G401.6 (cell line): ENCODE measurements around the gene CMTM8.

Experiments
- FAIRE-seq: peaks from 2 replicates; lab custom pipeline; 2012; peaks lifted over from hg19 to GRCh38; lab: Jason Lieb, UNC

Gene CMTM8

DNA sequence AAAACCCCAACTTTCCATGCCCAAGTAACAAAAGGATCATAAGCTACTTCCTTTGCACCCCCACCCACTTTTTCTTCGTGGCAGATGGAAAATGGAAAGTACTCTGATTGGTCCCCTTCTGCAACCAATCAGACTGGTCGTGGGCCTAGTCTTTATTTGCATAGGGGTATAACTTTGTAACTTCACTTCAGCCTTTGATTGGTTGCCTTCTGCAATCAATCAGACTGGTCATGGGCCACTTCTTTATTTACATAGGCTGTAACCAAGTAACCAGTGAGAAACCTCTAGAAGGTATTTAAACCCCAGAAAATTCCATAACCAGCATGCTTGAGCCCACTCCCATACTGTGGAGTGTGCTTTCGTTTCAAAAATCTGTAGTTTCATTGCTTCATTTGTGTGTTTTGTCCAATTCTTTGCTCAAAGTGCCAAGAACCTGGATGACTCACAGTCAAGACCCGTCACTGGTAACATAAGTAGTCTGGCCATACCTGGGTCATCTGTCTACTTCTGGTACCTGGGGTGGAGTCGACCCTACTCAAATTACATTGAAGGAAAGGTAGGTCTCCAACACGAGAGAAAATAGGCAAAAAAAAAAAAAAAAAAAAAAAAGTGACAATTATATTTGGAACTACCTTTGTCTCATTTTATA is 41.9 kb downstream of the CMTM8 start:
- no peak for FAIRE-seq

DNA sequence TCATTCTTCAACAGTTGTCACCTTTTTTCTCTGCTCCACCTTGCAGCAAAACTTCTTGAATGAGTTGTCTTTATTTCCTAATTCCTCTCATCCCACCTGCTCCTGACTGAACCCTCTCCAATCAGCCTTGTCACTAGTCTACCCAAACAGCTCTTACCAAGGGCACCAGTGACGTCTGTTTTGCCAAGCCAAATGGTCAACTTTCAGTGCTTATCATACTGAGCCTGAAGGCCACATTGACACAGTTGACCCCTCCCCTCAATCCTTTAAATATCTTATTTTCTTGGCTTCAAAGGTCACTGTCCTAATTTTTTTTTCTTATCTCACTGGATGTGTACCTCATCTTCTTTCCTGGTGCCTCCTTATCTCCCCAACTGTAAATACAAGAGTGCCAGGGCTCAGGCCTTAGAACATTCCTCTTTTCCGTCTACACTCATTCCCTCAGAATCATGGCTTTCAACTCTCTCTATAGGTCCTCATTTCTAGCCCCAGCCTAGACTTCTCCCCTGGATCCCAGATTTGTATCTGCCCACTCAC is 43.2 kb downstream of the CMTM8 start:
- FAIRE-seq: no peak

DNA sequence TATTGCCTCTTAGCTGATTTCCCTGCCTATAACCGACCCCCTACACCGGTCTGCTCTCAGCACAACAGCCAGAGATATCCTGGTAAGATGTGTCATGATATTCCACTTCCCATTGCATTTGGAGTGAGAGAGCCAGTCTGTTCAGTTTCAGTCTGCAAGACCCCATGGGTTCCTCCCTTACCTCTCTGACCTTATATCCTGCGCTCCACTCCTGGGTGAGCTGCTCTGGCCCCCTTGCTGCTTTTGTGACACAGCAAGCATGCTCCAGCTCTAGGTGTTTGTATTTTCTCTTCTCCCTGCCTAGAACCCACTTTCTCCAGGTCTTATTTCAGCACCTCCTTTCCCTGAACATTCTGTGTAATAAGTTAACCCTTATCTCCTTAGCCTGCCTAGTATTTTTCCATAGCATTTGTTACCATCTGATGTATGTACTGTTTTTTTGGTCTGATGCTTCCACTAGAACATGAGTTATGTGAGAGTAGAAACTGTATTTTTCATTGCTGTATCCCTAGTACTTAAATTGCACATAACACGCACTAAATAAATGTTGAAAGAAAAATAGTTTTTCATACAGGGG is 44.2 kb downstream of the CMTM8 start:
- FAIRE-seq: no peak

DNA sequence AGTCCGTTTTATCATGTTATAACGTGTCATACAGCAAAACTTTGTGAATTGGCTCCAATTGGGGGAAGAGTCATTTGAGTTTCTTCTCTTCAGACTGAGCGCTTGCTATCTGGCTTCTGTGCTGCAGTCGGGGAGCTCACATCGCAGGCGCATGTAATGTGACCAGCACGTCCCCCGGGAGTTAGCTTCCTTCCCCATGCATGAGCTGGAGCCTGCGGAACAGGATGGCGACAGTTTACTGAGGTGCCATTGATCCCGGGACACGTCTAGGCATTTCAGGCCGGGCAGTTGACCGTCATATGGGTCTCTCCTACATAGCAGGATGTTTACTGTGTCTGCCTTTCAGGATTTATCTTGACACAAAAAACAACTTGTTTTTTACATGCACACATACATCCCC is 44.8 kb downstream of the CMTM8 start:
- no peak for FAIRE-seq

DNA sequence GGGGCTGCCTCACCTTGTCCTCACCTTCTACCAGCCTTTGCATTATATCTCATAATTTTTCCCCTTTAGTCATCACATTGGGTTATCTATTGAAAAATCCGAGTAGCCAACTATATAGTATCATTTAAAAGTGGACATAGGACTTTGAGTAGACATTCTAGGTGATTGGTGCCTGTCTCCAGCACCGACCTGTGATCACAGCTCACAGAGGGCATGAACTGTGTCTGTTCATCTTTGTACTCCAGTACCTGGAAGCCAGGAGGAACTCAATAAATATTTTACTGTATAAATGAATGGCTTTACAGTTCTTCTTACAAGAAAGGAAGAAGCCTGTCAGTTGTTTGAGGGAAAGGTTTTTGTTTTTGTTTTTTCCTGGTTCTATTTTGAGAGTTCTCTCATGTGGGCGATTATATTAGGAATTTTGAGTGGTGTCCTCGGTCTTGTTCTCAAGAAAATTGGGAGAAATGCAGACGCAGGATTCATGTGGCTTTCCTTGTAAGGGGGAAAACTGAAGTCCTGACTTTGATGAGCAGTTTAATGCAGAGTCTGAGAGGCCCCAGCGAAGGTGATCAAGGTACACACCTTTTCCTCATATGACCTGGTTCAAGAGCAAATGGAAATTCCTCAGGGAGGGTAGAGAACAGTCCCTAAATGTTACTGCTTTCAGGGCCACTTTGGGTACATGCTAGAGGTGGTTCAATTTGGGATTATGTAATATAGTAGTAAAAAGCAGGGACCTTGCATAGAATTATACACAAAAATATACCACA is 46.1 kb downstream of the CMTM8 start:
- no peak for FAIRE-seq

DNA sequence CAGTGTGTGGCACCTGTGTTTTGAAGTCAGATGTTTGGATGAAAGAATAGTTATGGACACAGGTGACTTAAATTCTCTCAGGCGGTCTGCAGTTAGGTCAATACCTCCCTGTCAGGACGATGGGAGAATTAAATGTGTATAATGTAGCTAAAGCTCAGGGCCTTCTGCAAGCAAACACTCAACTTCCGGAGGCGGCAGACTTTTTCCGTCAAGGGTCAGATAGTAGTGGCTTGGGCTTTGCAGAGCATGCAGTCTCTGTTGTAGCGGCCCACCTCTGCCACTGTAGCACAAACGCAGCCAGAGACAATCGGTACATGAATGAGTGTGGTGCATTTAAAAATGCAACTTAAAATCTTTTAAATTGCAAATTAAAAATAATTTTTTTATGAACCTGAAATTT is 47.4 kb downstream of the CMTM8 start:
- FAIRE-seq: no peak

DNA sequence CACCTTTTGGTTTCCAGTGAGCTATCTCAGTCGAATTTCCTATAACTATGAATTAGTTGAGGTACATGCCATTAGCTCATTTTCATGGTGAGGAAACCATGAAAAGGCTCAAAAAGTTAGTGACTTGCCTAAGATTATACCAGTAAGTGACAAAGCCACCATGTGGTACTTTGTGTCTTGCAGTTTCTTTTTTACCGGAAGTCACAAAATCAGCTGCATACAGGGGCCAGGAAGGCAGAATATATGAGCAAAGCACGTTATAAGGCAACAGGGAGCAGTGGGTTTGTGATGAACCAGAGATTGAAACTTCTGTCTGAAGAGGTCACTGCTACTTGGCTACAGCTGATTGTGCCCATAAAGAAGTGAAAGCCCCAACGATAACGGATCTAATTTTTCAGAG is 50.3 kb downstream of the CMTM8 start:
- FAIRE-seq: no peak

DNA sequence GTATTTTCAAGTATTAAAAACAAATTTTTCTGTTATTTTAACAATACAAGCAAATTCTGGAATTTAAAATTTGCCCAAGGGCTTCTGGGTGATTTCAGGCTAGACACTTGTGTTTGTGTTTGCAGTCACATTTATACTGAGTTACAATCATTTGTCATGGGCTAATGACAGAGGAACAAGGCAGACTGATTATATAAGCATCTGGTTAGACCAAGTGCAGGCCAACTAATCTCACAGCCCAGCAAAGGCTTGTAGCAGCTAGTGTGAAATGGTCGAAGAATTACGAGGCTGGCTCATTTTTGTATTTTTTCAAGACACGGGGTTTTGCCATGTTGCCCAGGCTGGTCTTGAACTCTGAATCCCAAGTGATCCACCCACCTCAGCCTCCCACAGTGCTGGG is 52.1 kb downstream of the CMTM8 start:
- FAIRE-seq: no peak

DNA sequence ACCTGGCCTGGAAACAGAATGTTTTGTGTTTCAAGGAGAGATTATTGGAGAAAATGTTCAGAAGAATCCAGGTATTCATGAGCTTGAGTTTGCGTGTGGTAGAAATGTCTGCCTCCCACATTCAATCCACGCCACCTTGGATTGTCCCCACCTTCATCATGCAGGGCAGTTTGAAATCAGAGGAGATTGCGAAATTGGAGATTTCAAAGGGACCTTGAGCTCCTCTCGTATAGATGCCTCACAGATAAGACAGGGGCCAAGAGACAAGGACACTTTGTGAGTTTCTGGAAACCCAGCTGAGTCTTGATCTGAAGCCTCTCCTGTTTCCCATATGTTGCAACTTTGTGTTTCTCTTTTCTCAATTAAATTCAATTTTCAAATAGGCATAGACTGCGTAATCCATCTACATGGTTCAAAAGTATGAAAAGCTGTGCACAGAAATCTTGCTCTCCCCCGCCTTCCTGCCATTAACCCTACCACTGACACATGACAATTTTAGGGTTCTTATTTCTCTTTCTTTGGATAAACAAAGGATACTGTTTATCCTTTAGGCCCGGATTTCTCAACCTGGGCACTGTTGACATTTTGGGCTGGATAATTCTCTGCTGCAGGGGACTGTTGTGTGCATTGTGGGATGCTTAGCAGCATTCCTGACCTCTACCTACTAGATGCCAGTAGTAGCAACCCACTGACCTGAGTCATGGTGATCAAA is 53.8 kb downstream of the CMTM8 start:
- no peak for FAIRE-seq

DNA sequence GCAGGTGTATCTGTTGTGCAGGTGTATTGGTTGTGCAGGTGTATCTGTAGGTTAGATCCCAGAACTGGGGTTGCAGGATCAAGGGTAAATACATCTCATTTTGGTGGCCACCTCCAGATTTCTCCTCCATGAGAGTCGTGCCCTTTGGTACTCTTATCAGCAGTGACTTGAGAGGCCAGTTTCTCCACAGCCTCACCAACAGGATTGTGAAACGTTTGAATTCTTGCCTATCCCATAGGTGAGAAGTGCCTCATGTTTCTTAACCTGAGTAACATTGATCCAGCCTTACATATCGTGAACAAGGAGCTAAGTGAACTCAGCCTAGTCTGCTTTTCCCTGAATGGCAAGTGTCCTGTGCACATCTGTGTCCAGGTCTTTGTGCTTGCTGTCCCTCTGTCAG is 55.4 kb downstream of the CMTM8 start:
- FAIRE-seq: no peak

DNA sequence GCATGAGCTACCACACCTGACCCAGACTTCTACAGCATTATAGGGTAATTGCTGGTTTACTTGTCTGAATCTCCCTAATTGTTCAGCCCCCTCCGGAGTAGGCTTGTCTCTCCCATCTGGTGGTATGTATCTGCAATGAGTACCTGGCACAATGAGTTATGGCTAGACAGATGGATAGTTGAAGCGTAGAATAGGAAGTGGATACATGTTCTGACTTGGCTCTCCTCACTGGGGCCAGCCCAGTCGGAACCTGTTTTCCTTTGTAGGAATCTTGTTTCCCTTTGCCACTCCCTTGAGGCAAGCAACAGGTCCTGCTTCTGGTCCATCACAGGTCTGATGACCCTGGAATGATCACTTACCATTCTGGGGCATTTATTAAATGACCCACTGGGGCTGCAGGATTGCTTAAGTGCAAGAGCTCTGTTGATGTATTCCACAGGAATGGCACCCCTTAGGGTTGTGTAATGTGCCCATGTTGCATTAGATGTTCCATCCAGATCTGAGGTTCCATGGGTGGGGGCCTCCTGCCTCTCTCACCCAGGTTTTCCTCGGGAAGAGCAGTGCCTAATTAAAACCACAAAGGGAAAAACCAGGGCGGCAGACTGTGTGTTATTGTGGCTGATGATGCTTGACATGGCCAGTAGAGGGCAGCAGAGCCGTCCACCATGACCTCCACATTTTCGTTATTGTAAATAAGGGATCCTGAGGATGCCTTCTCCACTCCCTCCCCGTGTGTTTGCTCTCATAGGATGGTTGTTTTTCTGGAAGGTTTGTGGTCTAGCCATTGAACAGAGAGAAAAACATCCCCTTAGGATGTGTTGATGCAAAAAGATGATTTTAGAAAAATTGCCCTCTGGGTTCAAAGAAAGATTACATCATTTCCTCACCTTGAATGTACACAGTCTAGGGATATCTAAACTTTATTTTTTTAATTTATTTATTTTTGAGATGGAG is 58.0 kb downstream of the CMTM8 start:
- peak; percentile 76 for FAIRE-seq

DNA sequence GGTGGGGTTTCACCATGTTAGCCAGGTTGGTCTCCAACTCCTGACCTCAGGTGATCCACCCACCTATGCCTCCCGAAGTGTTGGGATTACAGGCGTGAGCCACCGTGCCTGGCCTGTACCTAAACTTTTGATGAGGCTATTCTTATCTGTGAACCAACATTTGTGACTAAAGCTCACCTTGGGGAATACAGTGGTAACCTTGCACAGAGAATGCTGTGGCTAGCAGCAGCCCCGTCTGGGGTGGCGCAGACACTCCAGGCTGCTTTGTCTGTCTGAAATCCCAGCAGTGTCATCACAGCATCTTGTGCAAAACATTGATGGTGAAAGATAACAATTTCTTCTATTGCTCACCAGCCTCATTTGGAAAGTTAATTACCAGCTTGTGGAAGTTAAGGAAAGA is 58.9 kb downstream of the CMTM8 start:
- no peak for FAIRE-seq

DNA sequence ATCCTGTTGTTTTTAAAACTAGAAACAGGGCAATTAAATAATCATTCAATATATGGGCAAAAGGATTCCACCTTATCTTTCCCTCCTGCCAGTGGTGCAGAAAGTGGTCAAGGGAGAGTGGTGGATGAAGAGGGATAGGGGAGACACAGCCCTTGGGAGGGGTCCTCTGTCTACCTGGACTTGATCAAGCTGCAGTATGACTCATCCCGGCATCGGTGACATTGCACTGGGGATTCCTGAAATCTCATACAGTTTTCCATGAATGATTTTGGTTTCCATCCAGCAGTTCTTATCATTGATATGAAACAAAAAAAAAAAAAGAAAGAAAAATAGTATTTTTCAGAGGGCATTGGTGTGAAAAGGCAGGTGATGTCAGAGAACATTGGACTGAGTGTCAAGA is 62.9 kb downstream of the CMTM8 start:
- FAIRE-seq: no peak

DNA sequence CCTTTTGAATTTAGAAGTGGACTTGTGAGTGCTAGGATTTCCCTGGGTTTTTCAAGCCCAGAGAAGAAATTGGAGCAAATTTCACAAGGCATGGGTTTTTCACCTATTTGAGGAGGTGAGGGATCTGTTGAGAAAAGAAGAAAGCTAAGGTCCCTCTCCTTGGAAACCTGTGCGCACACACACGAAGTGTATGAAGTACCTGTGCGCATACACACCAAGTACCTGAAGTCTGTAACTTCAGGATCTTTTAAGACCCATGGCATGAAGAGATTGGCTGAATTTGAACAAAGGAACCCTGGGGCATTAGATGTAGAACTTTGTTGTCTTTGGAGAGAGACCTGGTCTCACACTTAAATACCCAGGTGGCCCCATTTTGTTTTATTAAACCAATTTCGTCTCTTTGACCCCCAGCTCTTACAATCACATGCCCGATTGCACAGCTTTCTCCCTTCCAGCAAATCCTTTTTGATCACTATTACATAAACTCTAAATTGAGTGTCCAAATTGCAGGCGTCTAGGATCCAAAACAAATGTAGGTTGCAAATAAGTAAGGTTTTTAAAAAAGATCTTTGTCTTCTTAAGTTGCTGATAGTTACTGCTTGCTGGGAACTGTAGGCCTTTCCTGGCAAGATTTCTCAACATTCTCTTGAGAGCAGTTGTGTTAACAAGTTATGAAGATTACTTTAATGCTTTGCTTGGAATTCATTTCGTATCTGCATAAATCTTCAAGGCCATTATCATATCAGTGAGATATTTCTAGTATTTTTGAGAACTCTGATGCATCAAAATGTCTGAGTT is 64.3 kb downstream of the CMTM8 start:
- no peak for FAIRE-seq

DNA sequence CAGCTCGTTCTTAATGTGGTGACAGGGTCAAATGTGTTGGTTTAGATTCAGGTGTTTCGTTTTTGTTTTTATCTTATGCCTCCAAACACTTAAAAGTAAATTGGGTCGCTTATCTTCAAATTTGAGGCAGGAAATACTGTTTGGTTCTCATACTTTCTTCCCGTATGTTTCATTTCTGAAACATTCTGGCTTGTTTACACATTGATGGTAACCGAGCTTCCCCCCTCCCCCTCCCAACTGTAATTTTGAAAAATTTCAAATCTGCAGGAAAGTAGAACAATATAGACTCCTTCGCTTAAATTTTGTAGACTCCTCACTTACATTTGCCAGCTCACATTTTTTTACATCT is 64.9 kb downstream of the CMTM8 start:
- no peak for FAIRE-seq

DNA sequence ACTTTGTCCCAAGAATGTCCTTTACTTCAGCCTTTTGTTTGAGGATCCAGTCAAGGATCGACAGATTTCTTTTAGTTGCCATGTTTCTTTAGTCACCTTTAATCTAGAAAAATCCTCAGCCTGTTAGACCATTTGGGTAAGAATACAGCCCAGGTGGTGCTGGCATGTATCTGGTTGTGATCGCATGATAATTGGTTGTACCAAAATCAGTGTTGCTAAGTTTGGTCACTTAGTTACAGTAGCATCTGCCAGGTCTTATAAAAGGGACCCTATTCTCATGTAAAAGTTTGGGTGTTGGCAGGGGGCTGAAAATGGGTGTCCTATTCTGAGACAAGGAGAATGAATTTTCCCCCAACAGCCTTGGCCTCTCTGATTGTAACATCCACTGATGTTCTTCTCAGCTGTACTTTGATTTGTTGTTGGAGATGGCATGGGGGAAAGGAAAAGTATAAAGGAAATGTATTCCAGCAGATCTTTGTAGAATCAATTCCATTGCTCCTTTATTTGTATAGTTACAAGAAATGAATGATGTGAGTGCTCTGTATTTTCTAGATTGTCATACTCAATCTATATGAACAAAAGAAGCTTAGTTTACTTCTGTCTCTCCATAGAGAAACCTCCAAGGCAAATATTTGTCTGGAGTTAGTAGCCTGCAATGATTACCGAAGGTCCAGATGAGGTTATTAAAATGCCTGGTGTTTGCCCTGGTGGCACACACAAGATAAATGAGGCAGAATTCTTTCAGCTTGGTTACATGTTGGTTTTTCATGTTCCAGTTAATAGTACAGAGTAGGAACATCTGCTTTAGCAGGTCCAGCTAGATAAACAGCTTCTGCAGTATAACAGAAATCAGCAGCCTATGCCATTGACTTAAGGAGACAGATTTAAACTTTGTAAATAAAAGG is 65.7 kb downstream of the CMTM8 start:
- no peak for FAIRE-seq

DNA sequence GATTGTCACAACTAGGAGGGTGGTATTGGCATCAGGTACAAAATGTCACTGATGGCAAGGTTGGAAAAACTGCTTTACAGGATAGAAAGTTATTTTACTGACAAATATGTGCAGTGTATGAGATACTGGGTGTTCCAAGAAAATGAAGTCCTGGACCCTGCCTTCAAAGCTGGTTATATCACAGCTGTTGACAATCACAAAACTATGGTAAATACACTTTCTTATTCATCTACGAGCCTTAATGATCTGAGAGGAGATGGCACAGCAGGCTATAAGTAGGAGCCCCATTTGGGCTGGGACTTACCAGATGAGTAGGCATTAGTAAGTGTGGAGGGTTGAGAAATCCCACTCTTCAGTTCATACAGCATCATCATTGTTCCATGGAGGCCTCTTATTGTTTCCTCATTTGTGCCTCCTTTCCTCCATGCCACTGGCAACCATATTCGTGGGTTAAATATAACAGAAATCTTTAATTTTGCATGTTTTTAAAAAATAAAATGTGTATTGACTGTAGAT is 66.9 kb downstream of the CMTM8 start:
- no peak for FAIRE-seq

DNA sequence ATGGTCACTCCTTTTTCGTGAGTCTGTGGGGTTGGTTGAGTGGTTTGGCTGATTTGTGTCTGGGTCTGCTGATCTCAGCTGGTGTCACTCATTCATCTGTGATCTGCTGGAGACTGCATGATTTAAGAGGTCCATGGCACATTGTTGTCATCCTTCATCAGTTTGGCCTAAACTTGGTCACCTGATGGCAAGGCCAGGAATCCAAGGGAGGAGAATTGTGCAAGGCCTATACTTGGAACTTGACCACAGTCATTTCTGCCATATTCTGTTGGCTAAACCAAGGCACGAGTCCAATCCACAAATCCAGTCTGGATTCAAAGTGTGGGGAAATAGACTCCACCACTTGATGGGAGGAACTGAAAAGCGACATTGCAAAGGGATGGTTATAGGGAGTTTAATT is 67.6 kb downstream of the CMTM8 start:
- FAIRE-seq: no peak

DNA sequence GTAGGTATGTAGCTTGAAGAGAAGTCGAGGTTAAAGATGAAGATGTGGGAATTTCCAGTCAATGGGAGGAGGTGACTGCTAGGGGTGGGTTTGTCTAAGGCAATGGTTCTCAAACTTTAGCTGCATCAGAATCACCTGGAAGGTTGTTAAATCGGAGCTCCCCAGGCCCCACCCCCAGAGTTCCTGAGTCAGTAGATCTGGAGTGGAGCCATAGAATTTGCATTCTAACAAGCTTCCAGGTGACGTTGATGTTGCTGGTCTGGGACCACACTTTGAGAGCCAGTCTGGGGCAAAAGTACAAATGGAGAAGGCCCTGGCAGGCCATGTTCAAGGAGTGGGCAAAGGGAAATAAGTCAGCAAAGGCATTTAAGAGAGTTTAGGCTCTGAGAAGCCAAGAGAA is 69.1 kb downstream of the CMTM8 start:
- FAIRE-seq: no peak

DNA sequence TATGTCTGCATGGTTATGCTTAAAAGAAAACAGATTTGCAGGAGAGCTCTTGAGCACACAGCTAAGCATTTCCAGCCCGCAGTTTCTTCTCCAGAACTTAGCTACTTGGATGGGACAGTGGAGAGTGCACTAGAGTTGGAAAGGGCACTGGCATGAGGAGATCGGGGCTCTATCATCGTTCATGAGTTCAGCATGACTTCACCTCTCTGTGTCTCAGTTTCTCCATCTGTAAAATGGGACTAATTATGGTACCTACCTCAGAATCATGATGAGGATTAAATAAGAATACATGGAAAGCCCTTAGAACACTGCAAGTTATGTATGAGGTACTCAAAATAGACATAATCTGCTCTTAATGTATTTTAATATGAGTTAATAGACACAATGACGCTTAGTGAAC is 69.9 kb downstream of the CMTM8 start:
- FAIRE-seq: no peak
